COR-L47 (cell line): ENCODE data around the gene NECAP2.
"Not testable (repeated sequence)": the region's sequence is repeated elsewhere in the genome, so short reads cannot be mapped to it uniquely, and the experiment has no call there.

ENCODE experiments used
- DNase-seq: peaks from one replicate; lab custom pipeline; 2025; lab: John Stamatoyannopoulos, UW

NECAP2 gene

GRCh38 chr1:16430606-16431005 lies 9.9 kb upstream of the NECAP2 start:
- DNase-seq = no peak

- no peak for DNase-seq
Observed at GRCh38 chr1:16433030-16433429, 7.5 kb upstream of the NECAP2 start.

GRCh38 chr1:16434007-16434406 lies 6.5 kb upstream of the NECAP2 start:
- DNase-seq = no peak

- no peak for DNase-seq
Observed at GRCh38 chr1:16434501-16434900, 6.0 kb upstream of the NECAP2 start.

GRCh38 chr1:16436946-16437474 lies 3.5 kb upstream of the NECAP2 start, which contains the start of gene SPATA21:
SPATA21 (minus strand) TSS chr1:16437424; CDS start chr1:16431371, 6,053 bp downstream.
- no peak for DNase-seq

GRCh38 chr1:16438516-16438915 lies 2.0 kb upstream of the NECAP2 start:
- DNase-seq = no peak

GRCh38 chr1:16438924-16439323 lies 1.6 kb upstream of the NECAP2 start:
- DNase-seq = no peak

GRCh38 chr1:16440131-16440469 lies 424 bp upstream of the NECAP2 start:
- DNase-seq = peak; percentile 45

- no peak for DNase-seq
Observed at GRCh38 chr1:16441282-16441665, 750 bp downstream of the NECAP2 start.

GRCh38 chr1:16442265-16442664 lies 1.7 kb downstream of the NECAP2 start:
- DNase-seq = no peak

- no peak for DNase-seq
Observed at GRCh38 chr1:16442941-16443340, 2.4 kb downstream of the NECAP2 start.

- no peak for DNase-seq
Observed at GRCh38 chr1:16443975-16444770, 3.6 kb downstream of the NECAP2 start.

GRCh38 chr1:16445052-16445451 lies 4.5 kb downstream of the NECAP2 start:
- DNase-seq = no peak

GRCh38 chr1:16446116-16446515 lies 5.6 kb downstream of the NECAP2 start:
- no peak for DNase-seq

GRCh38 chr1:16447641-16448040 lies 7.1 kb downstream of the NECAP2 start:
- no peak for DNase-seq

- no peak for DNase-seq
Observed at GRCh38 chr1:16449065-16449464, 8.5 kb downstream of the NECAP2 start.

GRCh38 chr1:16449666-16450065 lies 9.1 kb downstream of the NECAP2 start:
- DNase-seq = no peak

- DNase-seq = no peak
Observed at GRCh38 chr1:16450863-16451481, 10.4 kb downstream of the NECAP2 start.

GRCh38 chr1:16451841-16452528 lies 11.5 kb downstream of the NECAP2 start:
- DNase-seq = no peak

GRCh38 chr1:16454909-16455308 lies 14.4 kb downstream of the NECAP2 start:
- not testable (repeated sequence) for DNase-seq

- not testable (repeated sequence) for DNase-seq
Observed at GRCh38 chr1:16456151-16456550, 15.6 kb downstream of the NECAP2 start.

- DNase-seq = no peak
Observed at GRCh38 chr1:16458831-16459230, 18.3 kb downstream of the NECAP2 start.
